Measurements from ENCODE around the gene FMNL2.

The FMNL2 gene

GRCh38 chr2:152563764-152564163 lies 228.8 kb downstream of the FMNL2 start:
- DNase-seq: no peak

GRCh38 chr2:152564754-152565551 lies 230.0 kb downstream of the FMNL2 start:
- no peak for DNase-seq

- DNase-seq: no peak
Observed at GRCh38 chr2:152565884-152566727, 231.1 kb downstream of the FMNL2 start.

GRCh38 chr2:152566728-152567069 lies 231.7 kb downstream of the FMNL2 start:
- DNase-seq: no peak

GRCh38 chr2:152568531-152568930 lies 233.6 kb downstream of the FMNL2 start:
- DNase-seq: no peak

GRCh38 chr2:152569186-152569585 lies 234.2 kb downstream of the FMNL2 start:
- no peak for DNase-seq

- DNase-seq: no peak
Observed at GRCh38 chr2:152571048-152571766, 236.2 kb downstream of the FMNL2 start.

GRCh38 chr2:152572031-152572430 lies 237.1 kb downstream of the FMNL2 start:
- DNase-seq: no peak

GRCh38 chr2:152573168-152573567 lies 238.2 kb downstream of the FMNL2 start:
- peak; percentile 8 for DNase-seq

- DNase-seq: no peak
Observed at GRCh38 chr2:152577579-152577978, 242.6 kb downstream of the FMNL2 start.

GRCh38 chr2:152578573-152578972 lies 243.6 kb downstream of the FMNL2 start:
- DNase-seq: no peak

GRCh38 chr2:152580714-152581113 lies 245.7 kb downstream of the FMNL2 start:
- DNase-seq: no peak

- DNase-seq: no peak
Observed at GRCh38 chr2:152581360-152581759, 246.4 kb downstream of the FMNL2 start.

GRCh38 chr2:152582081-152582480 lies 247.1 kb downstream of the FMNL2 start:
- DNase-seq: no peak

GRCh38 chr2:152583512-152584229 lies 248.7 kb downstream of the FMNL2 start:
- DNase-seq: no peak

- no peak for DNase-seq
Observed at GRCh38 chr2:152584301-152584700, 249.3 kb downstream of the FMNL2 start.

GRCh38 chr2:152585830-152586484 lies 251.0 kb downstream of the FMNL2 start:
- no peak for DNase-seq

GRCh38 chr2:152587187-152587947 lies 252.4 kb downstream of the FMNL2 start:
- no peak for DNase-seq

GRCh38 chr2:152588998-152589397 lies 254.0 kb downstream of the FMNL2 start:
- no peak for DNase-seq

- DNase-seq: no peak
Observed at GRCh38 chr2:152594022-152594766, 259.2 kb downstream of the FMNL2 start.

- DNase-seq: no peak
Observed at GRCh38 chr2:152594792-152595191, 259.8 kb downstream of the FMNL2 start.
